HEK293T (cell line): ENCODE results near the gene PRR5.
A peak's percentile ranks its signal among the peaks of the same experiment; 100 is the strongest.

Experiments used
- CTCF ChIA-PET: fragments of 350-600 bp; formaldehyde crosslinking; extraction: SDS; loops from one replicate; lab custom pipeline; 2021; ENCODE audit warnings: antibody characterized with exemption, inconsistent platforms; lab: Yijun Ruan, JAX
- POLR2A ChIA-PET: fragments of 350-600 bp; formaldehyde crosslinking; extraction: SDS; loops from one replicate; lab custom pipeline; 2020; ENCODE audit warnings: antibody characterized with exemption, inconsistent platforms; lab: Yijun Ruan, JAX
- DNase-seq: peaks from one replicate; pipeline ENCODE4 v3.0.0; 2012; ENCODE audit warnings: mixed read lengths; ENCODE audit errors: extremely low spot score
- ARNT ChIP-seq: fragments of 450-650 bp; IDR thresholded peaks from 2 replicates; pipeline ENCODE4 v1.6.1; 2017; ENCODE audit warnings: mild to moderate bottlenecking
- BHLHE40 ChIP-seq: fragments of 450-650 bp; IDR thresholded peaks from 2 replicates; pipeline ENCODE4 v1.6.1; 2016; ENCODE audit warnings: mild to moderate bottlenecking, moderate library complexity, borderline replicate concordance
- CTBP1 ChIP-seq: fragments of 450-650 bp; IDR thresholded peaks from 2 replicates; pipeline ENCODE4 v1.6.1; 2016; ENCODE audit warnings: borderline replicate concordance
- ELF4 ChIP-seq: fragments of 450-650 bp; IDR thresholded peaks from 2 replicates; pipeline ENCODE4 v1.6.1; 2017; ENCODE audit warnings: antibody characterized with exemption
- FOXA1 ChIP-seq: fragments of 450-650 bp; IDR thresholded peaks from 2 replicates; pipeline ENCODE4 v1.6.1; 2016; ENCODE audit warnings: mild to moderate bottlenecking
- FOXK2 ChIP-seq: fragments of 450-650 bp; IDR thresholded peaks from 2 replicates; pipeline ENCODE4 v1.6.1; 2016; ENCODE audit warnings: mild to moderate bottlenecking
- FOXM1 ChIP-seq: fragments of 450-650 bp; IDR thresholded peaks from 2 replicates; pipeline ENCODE4 v1.6.1; 2017; ENCODE audit warnings: mild to moderate bottlenecking, borderline replicate concordance
- HDGF ChIP-seq: fragments of 450-650 bp; IDR thresholded peaks from 2 replicates; pipeline ENCODE4 v1.6.1; 2017; ENCODE audit warnings: antibody characterized with exemption, borderline replicate concordance
- L3MBTL2 ChIP-seq: fragments of 450-650 bp; conservative IDR thresholded peaks from 2 replicates; pipeline ENCODE4 v1.6.1; 2016; ENCODE audit warnings: mild to moderate bottlenecking
- LEF1 ChIP-seq: fragments of 450-650 bp; IDR thresholded peaks from 2 replicates; pipeline ENCODE4 v1.6.1; 2017; ENCODE audit warnings: mild to moderate bottlenecking, borderline replicate concordance
- NFRKB ChIP-seq: fragments of 450-650 bp; IDR thresholded peaks from 2 replicates; pipeline ENCODE4 v1.6.1; 2016; ENCODE audit warnings: mild to moderate bottlenecking, moderate library complexity
- SP1 ChIP-seq: fragments of 450-650 bp; IDR thresholded peaks from 2 replicates; pipeline ENCODE4 v1.6.1; 2017
- SUZ12 ChIP-seq: fragments of 450-650 bp; IDR thresholded peaks from 2 replicates; pipeline ENCODE4 v1.6.1; 2016; ENCODE audit warnings: mild to moderate bottlenecking
- TARDBP ChIP-seq: fragments of 450-650 bp; IDR thresholded peaks from 2 replicates; pipeline ENCODE4 v1.6.1; 2016
- ZNF384 ChIP-seq: fragments of 450-650 bp; IDR thresholded peaks from 2 replicates; pipeline ENCODE4 v1.6.1; 2016
- TF ChIP-seq, protein P1 (sequence below): fragments of 450-650 bp; IDR thresholded peaks from 2 replicates; pipeline ENCODE4 v1.6.1; 2016

The PRR5 gene

DNA sequence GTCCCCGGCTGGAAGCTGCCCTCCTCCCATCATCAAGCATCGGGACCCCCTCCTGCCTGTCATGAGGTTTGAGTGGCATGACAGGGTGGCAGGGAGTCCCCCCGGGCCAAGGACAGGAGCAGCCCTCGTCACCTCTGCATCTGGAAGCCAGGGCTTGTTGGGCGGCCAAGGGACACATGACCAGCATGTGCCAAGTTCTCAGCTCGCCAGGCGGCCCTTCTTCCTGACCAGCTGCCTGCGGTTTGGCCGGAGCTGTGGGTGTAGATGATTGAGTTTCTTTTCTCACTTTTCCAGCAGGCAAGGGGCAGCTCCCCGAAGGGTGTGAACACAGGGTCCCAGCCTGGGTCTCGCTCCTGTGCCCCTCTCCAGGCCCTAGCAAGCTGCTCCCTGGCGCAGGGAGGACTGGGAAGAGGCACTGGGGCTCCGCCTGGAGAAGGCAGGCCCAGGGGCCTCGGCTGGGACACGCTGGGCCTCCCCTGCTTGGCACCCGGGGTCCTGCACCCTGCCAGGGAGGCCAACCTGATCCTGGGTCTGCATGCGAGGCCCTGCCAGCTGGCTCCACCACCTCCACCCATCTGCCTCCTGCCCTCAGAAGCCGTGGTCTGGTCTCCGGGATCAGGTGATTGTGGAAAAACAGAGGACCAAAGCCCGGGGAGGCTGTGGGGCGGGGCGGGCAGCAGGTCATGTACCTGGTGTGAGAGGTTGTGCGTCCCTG, 63.7 kb downstream of the PRR5 start:
- DNase-seq = no peak
- ChIA-PET CTCF (interaction anchor here (0.7 kb wide), 1 partner anchor 364 kb away, joined by 4 read pairs; no protein-coding TSS in a partner anchor), POLR2A (no interaction called here)
- TF ChIP-seq CTBP1 (no peak), FOXK2 (no peak), NFRKB (no peak), HDGF (no peak), BHLHE40 (no peak), FOXM1 (no peak), TARDBP (no peak), LEF1 (no peak), SP1 (no peak), L3MBTL2 (no peak), ARNT (no peak), ZNF384 (no peak), ELF4 (no peak), FOXA1 (no peak), SUZ12 (no peak)
- TF ChIP-seq, protein P1, sequence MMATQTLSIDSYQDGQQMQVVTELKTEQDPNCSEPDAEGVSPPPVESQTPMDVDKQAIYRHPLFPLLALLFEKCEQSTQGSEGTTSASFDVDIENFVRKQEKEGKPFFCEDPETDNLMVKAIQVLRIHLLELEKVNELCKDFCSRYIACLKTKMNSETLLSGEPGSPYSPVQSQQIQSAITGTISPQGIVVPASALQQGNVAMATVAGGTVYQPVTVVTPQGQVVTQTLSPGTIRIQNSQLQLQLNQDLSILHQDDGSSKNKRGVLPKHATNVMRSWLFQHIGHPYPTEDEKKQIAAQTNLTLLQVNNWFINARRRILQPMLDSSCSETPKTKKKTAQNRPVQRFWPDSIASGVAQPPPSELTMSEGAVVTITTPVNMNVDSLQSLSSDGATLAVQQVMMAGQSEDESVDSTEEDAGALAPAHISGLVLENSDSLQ = no peak

DNA sequence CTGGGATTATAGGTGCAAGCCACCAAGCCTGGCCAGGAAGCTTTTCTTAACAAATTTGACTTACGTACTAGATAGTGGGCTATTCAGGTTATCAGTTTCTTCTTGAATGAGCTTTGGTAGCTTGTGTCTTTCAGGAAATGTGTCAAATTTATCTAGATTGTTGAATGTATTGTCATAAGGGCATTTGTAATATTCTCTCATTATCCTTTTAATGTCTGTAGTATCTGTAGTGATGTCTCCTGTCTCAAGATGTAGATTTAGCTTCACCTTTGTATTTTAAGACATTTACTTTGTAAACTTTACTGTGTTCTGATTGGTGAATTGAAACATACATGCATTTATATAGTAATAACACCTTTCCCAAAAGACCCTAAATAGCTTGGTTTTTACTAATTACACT, 71.1 kb downstream of the PRR5 start:
- ChIA-PET CTCF (no interaction called here), POLR2A (no interaction called here)
- no peak for DNase-seq
- TF ChIP-seq ELF4 (no peak), FOXA1 (no peak)
- TF ChIP-seq, protein P1 = no peak

DNA sequence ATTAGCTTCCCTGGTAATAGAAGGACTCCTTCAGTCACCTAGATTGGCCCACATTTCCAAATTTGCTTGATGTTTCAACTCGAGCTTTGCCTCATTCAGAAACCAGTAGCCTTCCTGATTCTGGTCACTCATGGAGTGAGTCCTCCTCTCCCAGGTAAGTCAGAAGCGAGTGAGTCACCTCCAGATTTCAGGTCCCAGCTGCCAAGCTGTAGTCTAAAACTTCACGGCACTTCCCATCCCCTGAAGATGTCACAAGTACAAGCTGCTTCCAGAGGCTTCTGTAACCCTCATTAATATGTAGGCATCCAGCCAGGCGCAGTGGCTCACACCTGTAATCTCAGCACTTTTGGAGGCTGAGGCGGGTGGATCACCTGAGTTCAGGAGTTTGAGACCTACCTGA, 73.9 kb downstream of the PRR5 start:
- TF ChIP-seq FOXA1 (no peak), LEF1 (no peak), TARDBP (no peak), NFRKB (no peak), ARNT (no peak), ZNF384 (no peak), CTBP1 (no peak), FOXM1 (no peak), ELF4 (no peak), FOXK2 (no peak), HDGF (no peak), SUZ12 (no peak), SP1 (no peak), BHLHE40 (no peak), L3MBTL2 (no peak)
- TF ChIP-seq, protein P1 = no peak
- DNase-seq = no peak
- ChIA-PET POLR2A (no interaction called here), CTCF (no interaction called here)

DNA sequence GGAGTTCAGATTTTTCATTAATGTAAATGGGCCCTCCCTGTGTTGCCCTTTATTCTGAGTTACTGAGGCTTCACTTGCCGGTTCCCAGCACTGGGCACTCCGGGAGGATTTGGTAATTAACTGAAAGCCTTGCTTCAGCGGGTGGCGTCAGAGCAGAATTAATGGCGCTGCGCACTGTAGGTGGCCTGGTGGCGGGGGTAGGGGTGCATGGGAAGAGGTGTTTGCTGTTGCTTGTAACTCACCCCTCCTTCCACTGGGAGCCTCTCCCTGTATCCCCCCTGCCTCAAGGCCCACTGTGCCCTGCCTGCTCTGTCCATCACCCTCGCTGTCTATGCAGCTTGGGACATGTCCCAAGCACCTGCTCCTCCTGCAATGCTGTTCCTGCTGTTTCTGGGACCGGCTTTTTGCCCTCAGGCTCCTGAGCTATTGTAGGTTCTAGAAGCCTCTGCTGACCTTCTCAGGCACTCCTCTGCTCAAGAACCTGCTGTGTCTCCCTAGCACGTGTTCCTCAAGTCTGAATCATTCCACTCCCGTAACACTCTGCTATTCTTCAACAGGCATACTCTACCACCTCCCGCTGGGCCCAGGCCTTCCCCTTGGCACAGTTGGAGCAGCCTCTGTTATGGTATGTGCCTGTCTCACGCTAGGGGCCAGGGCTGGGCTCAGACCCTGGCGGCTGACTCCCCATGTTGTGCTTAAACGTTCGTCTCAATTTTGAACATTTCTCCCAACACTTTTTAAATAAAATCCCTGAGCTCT, 74.8 kb downstream of the PRR5 start:
- ChIA-PET POLR2A (no interaction called here), CTCF (no interaction called here)
- no peak for DNase-seq
- TF ChIP-seq, protein P1 = no peak; the same call in 1 of the 2 replicates
- TF ChIP-seq BHLHE40 = no peak
- TF ChIP-seq HDGF = 0 out of 2 replicates have a peak, but pooled peaks have one; percentile 38
- 0 out of 2 replicates have a peak, but pooled peaks have one; percentile 12 for TF ChIP-seq L3MBTL2
- TF ChIP-seq ARNT = no peak

DNA sequence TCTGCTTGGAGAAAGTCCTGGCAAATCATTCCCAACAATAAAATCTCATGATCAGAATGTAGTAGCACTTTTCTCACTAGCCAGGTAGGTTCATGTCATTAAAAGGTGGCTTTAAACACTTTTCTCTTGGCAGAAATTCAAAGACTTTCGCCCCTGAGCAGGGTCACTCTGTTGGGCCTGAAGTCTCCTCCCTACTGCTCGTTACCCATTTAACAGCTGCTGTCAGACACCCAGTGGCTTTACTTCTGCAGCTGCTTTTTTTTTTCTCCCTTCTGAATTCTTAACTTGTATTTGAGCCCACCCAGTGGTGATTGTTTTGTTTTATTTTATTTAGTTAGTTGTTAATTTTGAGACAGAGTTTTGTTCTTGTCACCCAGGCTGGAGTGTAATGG, 75.4 kb downstream of the PRR5 start:
- POLR2A ChIA-PET = no interaction called here
- TF ChIP-seq NFRKB (no peak), HDGF (no peak), FOXM1 (no peak), FOXA1 (no peak), SUZ12 (no peak), TARDBP (no peak)
- TF ChIP-seq, protein P1 = no peak
- CTCF ChIA-PET = no interaction called here
- DNase-seq = no peak
